Ishikawa (cell line): Measurements from ENCODE around the gene MPO.

Source experiments
- NFIC ChIP-seq: IDR thresholded peaks from 2 replicates; pipeline ENCODE4 v1.6.1; 2012
- RAD21 ChIP-seq: IDR thresholded peaks from 2 replicates; pipeline ENCODE4 v1.6.1; 2012; ENCODE audit warnings: low read depth
- REST ChIP-seq: IDR thresholded peaks from 2 replicates; pipeline ENCODE4 v1.6.1; 2012; ENCODE audit warnings: low read depth, mild to moderate bottlenecking

GRCh38 chr17:58227733-58228132 lies 53.0 kb downstream of the MPO start:
- TF ChIP-seq NFIC (no peak), RAD21 (no peak), REST (no peak)
